GM18526 (cell line): Measurements from ENCODE around the gene F2RL1.

Experiments
- POLR2A ChIP-seq: IDR thresholded peaks from 3 replicates; pipeline ENCODE4 v1.6.1; 2011; ENCODE audit not compliant: insufficient read length; ENCODE audit errors: extremely low read depth

The F2RL1 gene

DNA sequence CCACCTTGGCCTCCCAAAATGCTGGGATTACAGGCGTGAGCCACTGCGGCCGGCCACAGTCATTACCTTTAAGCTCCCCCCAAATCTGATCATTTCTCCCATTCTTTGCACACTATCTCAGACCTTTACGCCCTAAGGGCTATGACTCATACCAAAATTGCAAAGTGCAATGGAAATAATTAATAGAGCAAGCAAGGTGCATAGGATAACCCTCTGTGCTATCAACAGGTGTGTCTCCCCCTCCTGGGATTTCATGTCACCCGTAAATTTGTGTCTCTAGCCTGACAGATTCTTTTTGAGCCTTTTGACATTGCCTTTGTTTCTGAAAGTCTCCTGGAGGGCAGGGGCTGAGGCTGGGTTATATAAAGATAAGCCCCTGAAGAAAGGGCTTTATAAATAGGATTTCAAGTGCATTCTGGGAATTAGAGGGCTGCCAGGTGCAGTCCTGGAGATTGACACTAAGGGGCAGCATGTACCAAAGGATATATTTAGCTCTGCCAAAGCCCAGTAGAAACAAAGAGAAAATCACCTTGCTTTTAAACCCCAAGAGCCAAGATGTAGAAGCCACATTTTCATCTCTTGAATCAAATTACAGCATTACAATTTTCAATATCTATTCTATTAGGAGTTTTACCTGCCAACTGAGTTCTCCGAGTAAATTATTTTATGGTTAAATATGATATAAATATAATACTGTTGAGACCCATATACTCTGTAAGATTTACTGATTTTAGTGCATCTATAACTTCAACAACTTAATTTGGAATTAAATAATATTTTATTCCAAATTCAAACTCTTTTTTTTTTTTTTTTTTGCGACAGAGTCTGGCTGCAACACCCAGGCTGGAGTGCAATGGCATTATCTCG is 49.2 kb downstream of the F2RL1 start:
- TF ChIP-seq POLR2A = no peak

DNA sequence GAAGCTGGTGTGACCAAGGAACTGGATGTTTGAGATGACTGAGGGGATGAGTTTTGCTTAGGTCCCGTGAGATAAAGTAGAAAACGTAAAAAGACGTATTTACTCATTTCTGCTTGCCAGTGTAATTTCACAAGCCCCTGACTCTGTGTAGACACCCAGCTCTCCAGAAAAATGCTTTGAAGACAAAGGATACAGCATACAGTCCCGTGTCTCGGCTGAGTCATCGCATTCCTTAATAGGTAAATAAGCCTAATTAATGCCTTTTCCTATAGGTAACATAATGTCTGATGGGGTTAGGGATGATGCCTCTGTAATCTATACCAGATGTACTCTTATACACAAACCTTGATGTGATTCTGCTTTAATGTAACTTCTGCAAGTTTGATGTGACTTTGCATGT is 51.2 kb downstream of the F2RL1 start:
- TF ChIP-seq POLR2A = no peak

DNA sequence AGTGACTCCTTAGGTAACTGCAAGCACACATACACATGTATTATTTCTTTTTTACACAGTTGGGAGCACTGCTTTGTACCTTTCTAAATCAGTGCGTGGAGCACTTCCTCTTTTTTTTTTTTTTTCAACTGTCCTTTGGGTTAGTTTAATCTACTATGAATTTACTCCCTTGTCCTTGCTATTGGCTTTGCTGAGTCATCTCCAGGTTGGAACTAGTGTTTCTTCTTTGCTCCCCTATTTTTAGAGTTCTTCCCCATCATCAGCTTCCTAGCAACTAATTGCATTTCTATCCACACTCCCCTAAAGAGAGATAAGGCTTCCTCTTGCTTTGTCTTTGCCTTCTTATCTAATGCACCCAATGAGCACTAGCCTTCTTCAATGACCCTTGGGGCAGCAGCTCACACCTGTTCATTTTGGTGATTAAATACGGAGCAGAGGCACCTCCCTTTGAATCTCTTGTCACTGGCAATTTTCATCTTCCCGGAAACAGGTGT is 55.3 kb downstream of the F2RL1 start:
- no peak for TF ChIP-seq POLR2A
